HepG2 (cell line): ENCODE results near the gene CCDC38. TPM values are rescaled to one million over a fixed set of nuclear protein-coding genes. Genes with fewer than 3 reads are reported as not detected.

Experiments
- ATF1 ChIP-seq: IDR thresholded peaks from 2 replicates; pipeline ENCODE4 v1.6.1; 2016; ENCODE audit warnings: mild to moderate bottlenecking, control low read depth
- BCL6 ChIP-seq: IDR thresholded peaks from 2 replicates; pipeline ENCODE4 v1.6.1; 2016; ENCODE audit warnings: missing genetic modification reagents, missing compliant biosample characterization
- CENPX ChIP-seq: sonication (generic); formaldehyde crosslinking; IDR thresholded peaks from 2 replicates; pipeline ENCODE4 v1.9.0; 2021; ENCODE audit warnings: mild to moderate bottlenecking, missing genetic modification reagents, moderate library complexity
- HNRNPH1 ChIP-seq: fragments of 200-400 bp; formaldehyde crosslinking; optimal IDR thresholded peaks from 2 replicates; pipeline ENCODE3; 2017; ENCODE audit warnings: mild to moderate bottlenecking, low read depth, low read length
- HNRNPUL1 ChIP-seq: fragments of 200-400 bp; formaldehyde crosslinking; IDR thresholded peaks from 2 replicates; pipeline ENCODE4 v1.6.1; 2017; ENCODE audit warnings: low read depth, mild to moderate bottlenecking, low read length, moderate library complexity
- IRF9 ChIP-seq: sonication (generic); formaldehyde crosslinking; IDR thresholded peaks from 2 replicates; pipeline ENCODE4 v1.8.0; 2022; ENCODE audit warnings: missing genetic modification reagents, mild to moderate bottlenecking, borderline replicate concordance
- MBD4 ChIP-seq: IDR thresholded peaks from 2 replicates; pipeline ENCODE4 v1.6.1; 2012; ENCODE audit warnings: low read length, inconsistent platforms, borderline replicate concordance
- MEF2D ChIP-seq: sonication (generic); formaldehyde crosslinking; IDR thresholded peaks from 2 replicates; pipeline ENCODE4 v1.5.1; 2020; ENCODE audit warnings: mild to moderate bottlenecking, missing genetic modification reagents
- NFKB2 ChIP-seq: sonication (generic); formaldehyde crosslinking; IDR thresholded peaks from 2 replicates; pipeline ENCODE4 v1.4.0; 2020; ENCODE audit warnings: missing genetic modification reagents, borderline replicate concordance
- PHF21A ChIP-seq: sonication (generic); formaldehyde crosslinking; IDR thresholded peaks from 2 replicates; pipeline ENCODE4 v1.5.0; 2020; ENCODE audit warnings: mild to moderate bottlenecking, missing genetic modification reagents
- SSRP1 ChIP-seq: IDR thresholded peaks from 2 replicates; pipeline ENCODE4 v1.6.1; 2016; ENCODE audit warnings: control low read depth
- ZBTB7B ChIP-seq: sonication (generic); formaldehyde crosslinking; IDR thresholded peaks from 2 replicates; pipeline ENCODE4 v1.4.0; 2020; ENCODE audit warnings: missing genetic modification reagents
- ZC3H4 ChIP-seq: sonication (generic); formaldehyde crosslinking; IDR thresholded peaks from 2 replicates; pipeline ENCODE4 v1.4.0; 2020; ENCODE audit warnings: missing genetic modification reagents, borderline replicate concordance
- ZFY ChIP-seq: sonication (generic); formaldehyde crosslinking; IDR thresholded peaks from 2 replicates; pipeline ENCODE4 v1.4.0; 2020; ENCODE audit warnings: missing genetic modification reagents
- ZNF207 ChIP-seq: fragments of 450-650 bp; IDR thresholded peaks from 2 replicates; pipeline ENCODE4 v1.6.1; 2016; ENCODE audit warnings: antibody characterized with exemption, borderline replicate concordance
- ZNF574 ChIP-seq: sonication (generic); formaldehyde crosslinking; IDR thresholded peaks from 2 replicates; pipeline ENCODE4 v1.4.0; 2020; ENCODE audit warnings: missing genetic modification reagents
- ZNF724P ChIP-seq: sonication (generic); formaldehyde crosslinking; IDR thresholded peaks from 2 replicates; pipeline ENCODE4 v1.8.0; 2022; ENCODE audit warnings: missing genetic modification reagents, borderline replicate concordance
- ZNF740 ChIP-seq: sonication (generic); formaldehyde crosslinking; IDR thresholded peaks from 2 replicates; pipeline ENCODE4 v1.4.0; 2020; ENCODE audit warnings: missing genetic modification reagents
- ZNF792 ChIP-seq: IDR thresholded peaks from 2 replicates; pipeline ENCODE4 v1.6.1; 2016
- ZNF816 ChIP-seq: sonication (generic); formaldehyde crosslinking; IDR thresholded peaks from 2 replicates; pipeline ENCODE4 v1.8.0; 2022; ENCODE audit warnings: missing genetic modification reagents, mild to moderate bottlenecking, borderline replicate concordance
- ZNF879 ChIP-seq: sonication (generic); formaldehyde crosslinking; IDR thresholded peaks from 2 replicates; pipeline ENCODE4 v1.8.1; 2023; ENCODE audit warnings: missing genetic modification reagents
- ZSCAN22 ChIP-seq: sonication (generic); formaldehyde crosslinking; IDR thresholded peaks from 2 replicates; pipeline ENCODE4 v1.4.0; 2020; ENCODE audit warnings: mild to moderate bottlenecking, missing genetic modification reagents
- ZSCAN31 ChIP-seq: sonication (generic); formaldehyde crosslinking; IDR thresholded peaks from 2 replicates; pipeline ENCODE4 v1.5.0; 2020; ENCODE audit warnings: low read depth, mild to moderate bottlenecking, missing genetic modification reagents
- polyA plus RNA-seq, 8 experiments: library from polyadenylated mRNA; depleted of rRNA in 3 of 8; stranded (reverse) in 7 of 8; unstranded in 1 of 8; fragments of >200 nt; fragmentation: Illumina TruSeq in 4 of 8; extraction: Trizol in 4 of 8; gene quantifications; 2 replicates each; pipeline versions ENCODE4 v1.2.1 to v1.2.3, GENCODE V29; 2011 to 2016; ENCODE audit warnings: low read depth in 4 of 8, missing spikeins in 1 of 8, mixed read lengths in 1 of 8; ENCODE audit not compliant: insufficient read depth in 1 of 8
- total RNA-seq, 5 experiments: library from RNA; depleted of rRNA; stranded (reverse); fragments of >200 nt; fragmentation: Illumina TruSeq; extraction: Trizol; gene quantifications; 2 replicates each; pipeline ENCODE4 v1.2.3, GENCODE V29; 2016; ENCODE audit warnings: low read depth in 1 of 5

Gene CCDC38
- total and polyA plus RNA-seq, 2 of the 13 experiments (the other 11 are each of a cell fraction or from before 2014, with no cell fraction given) = 0.24 to 0.32 TPM

GRCh38 chr12:95976416-95976832, 34.0 kb upstream of the CCDC38 start (continued):
- TF ChIP-seq ZNF574 (CRISPR knock-in tag) (peak; percentile 61), NFKB2 (CRISPR knock-in tag) (no peak), HNRNPH1 (no peak), ZNF207 (no peak), HNRNPUL1 (no peak), SSRP1 (CRISPR knock-in tag) (peak; percentile 58; the same call in 1 of the 2 replicates), ZNF879 (CRISPR knock-in tag) (no peak), PHF21A (peak; percentile 83), ZSCAN31 (CRISPR knock-in tag) (no peak), ZBTB7B (CRISPR knock-in tag) (0 out of 2 replicates have a peak, but pooled peaks have one; percentile 68), IRF9 (CRISPR knock-in tag) (no peak), ATF1 (CRISPR knock-in tag) (peak; percentile 51; the same call in 1 of the 2 replicates), ZNF792 (CRISPR knock-in tag) (0 out of 2 replicates have a peak, but pooled peaks have one; percentile 55), ZSCAN22 (CRISPR knock-in tag) (no peak), MBD4 (no peak), ZNF740 (CRISPR knock-in tag) (no peak), ZNF724P (CRISPR knock-in tag) (no peak), BCL6 (CRISPR knock-in tag) (peak; percentile 83), ZC3H4 (CRISPR knock-in tag) (no peak), CENPX (CRISPR knock-in tag) (no peak), ZFY (CRISPR knock-in tag) (peak; percentile 55), MEF2D (CRISPR knock-in tag) (peak; percentile 60), ZNF816 (CRISPR knock-in tag) (peak; percentile 59; the same call in 1 of the 2 replicates)
